Activated CD4-positive, CD25-positive, alpha-beta regulatory T cell (primary cell): Measurements from ENCODE around the gene SLC12A6.

Experiments used
- DNase-seq, 4 experiments: peaks; one replicate each; lab custom pipeline; 2025; lab: John Stamatoyannopoulos, UW

The SLC12A6 gene

GRCh38 chr15:34330279-34330678, 7.3 kb downstream of the SLC12A6 start:
- no peak for DNase-seq

- DNase-seq: no peak
These were observed 8.6 kb downstream of the SLC12A6 start for GRCh38 chr15:34329006-34329405.

GRCh38 chr15:34327906-34328305, 9.7 kb downstream of the SLC12A6 start:
- no peak for DNase-seq

DNA sequence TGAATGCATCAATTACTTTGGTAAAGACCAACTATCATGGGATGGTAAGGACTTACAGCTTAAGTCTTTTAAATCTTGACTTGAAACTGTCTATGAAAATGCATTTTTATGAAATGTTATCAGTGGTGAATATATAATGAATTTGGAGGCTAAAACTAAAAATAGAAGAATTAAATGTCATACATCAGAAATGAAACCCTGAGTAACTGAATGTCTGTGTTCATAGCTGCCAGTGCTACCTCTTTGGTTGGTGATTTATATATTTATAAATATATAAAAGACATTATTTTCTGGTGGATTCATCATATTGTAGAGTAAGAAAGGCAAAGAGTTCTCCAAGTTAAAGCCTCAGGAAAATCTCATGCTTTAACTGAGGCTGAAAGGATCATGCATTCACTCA, 12.2 kb downstream of the SLC12A6 start:
- DNase-seq: no peak

DNA sequence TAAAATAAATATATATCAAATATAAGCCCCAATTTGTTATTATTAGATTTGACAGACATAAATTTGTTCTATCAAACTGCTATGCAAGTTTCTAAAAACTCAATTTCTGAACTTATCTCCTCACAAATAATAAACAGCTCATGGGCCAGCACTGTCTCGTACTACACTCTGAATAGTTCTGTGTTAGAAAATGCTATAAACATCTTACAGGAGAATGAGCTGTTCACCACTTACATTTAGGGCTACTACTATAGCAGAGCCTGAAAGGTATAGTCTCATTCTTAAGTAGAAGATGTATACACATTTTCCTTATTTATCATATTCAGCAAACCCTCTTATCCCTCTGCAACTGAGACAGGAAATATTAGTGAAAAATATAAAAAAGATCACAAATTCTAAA, 12.6 kb downstream of the SLC12A6 start:
- DNase-seq: no peak

DNA sequence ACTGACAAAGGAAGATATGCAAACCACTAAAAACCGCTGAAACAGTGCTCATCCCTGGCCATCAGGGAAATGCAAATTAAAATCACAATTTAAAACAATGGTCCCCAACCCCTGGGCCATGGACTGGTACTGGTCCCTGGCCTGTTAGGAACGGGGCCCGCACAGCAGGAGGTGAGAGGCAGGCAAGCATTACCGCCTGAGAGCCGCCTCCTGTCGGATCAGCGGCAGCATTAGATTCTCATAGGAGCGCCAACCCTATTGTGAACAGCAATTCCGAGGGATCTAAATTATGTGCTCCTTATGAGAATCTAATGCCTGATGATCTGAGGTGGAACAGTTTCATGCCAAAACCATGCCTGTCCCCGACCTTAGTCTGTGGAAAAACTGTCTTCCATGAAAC, 14.4 kb downstream of the SLC12A6 start:
- no peak for DNase-seq

- no peak for DNase-seq
These were observed 19.1 kb downstream of the SLC12A6 start for GRCh38 chr15:34318277-34319079.

DNA sequence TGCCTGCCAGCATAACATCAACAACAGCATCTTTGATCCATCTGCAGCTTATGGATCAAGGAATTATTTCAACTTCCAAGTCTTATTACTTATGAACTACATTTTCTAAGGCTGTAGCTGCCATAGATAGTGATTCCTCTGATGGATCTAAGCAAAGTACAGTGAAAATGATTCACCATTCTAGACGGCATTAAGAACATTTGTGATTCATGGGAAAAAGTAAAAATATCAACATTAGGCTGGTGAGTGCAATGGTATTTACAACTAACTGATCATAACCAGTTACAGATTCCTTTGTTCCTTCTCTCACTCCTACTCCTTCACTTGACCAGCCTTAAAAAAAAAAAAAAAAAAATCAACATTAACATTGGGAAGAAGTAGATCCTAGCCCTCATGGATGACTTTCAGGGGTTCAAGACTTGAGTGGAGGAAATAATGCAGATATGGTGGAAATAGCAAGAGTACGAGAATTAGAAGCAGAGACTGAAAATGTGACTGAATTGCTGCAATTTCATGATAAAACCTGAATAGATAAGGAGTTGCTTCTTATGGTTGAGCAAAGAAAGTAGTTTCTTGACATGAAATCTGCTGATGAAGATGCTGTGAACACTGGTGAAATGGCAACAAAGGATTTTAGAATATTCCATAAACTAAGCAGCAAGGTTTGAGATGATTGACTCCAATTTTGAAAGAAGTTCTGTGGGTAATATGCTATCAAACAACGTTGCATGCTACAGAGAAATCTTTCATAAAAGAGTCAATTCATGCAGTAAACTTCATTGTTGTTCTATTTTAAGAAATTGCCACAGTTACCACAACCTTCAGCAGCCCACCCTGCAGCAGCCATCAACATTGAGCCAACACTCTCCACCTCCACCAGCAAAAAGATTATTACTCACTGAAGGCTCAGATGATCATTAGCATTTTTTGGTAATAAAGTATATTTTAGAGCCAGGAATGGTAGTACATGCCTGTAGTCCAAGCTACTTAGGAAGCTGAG, 22.8 kb downstream of the SLC12A6 start:
- no peak for DNase-seq

DNA sequence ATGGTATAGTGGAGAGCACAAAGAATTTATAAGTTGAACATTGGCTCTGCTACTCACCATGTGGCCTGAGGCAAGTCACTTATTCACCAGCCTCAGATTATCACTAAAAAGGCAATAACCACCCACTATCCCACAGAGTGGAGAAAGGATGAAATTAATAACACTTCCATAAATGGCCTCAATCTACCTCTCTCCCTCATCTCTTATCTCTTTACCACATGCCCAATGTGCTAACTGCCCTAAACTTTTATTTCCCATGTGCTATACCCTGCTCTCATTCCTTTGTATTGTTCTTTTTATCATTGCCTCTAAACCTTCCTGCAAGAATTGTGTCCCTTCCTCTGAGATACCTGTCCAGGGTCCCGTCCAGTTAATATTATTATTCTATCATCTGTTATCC, 26.0 kb downstream of the SLC12A6 start:
- no peak for DNase-seq

- no peak for DNase-seq
These were observed 33.0 kb downstream of the SLC12A6 start for GRCh38 chr15:34304613-34305012.

DNA sequence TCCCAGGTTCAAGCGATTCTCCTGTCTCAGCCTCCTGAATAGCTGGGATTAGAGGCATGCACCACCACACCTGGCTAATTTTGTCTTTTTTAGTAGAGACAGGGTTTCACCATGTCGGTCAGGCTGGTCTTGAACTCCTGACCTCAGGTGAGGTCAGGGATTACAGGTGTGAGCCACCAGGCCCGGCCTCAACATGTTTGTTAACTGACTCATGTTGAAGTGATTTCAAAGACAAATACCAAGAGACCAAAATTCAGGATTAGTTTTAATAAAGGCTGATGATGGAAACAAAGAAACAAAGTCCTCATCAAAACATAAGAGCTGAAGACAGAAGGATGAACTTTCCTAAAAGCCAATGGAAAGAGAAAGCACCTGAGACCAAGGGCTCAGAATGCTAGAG, 36.5 kb downstream of the SLC12A6 start:
- no peak for DNase-seq

DNA sequence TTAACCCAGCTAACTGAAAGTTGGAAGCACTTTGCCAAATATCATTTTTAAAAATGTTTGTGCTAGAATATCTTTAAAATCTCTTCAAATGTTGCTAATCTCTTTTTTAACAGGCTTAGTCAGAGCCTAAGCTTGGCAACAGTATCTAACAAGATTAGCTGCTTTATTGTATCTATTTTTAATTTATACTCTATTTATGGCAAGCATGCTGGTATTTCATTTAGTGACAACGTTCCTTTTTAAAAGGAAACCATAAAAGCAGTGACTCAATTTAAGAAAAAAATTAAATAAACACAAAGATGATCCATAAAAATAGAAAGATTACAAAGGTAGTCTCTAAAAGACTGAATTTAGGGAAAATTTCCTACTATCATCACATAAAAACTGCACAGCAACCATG, 40.5 kb downstream of the SLC12A6 start:
- no peak for DNase-seq

DNA sequence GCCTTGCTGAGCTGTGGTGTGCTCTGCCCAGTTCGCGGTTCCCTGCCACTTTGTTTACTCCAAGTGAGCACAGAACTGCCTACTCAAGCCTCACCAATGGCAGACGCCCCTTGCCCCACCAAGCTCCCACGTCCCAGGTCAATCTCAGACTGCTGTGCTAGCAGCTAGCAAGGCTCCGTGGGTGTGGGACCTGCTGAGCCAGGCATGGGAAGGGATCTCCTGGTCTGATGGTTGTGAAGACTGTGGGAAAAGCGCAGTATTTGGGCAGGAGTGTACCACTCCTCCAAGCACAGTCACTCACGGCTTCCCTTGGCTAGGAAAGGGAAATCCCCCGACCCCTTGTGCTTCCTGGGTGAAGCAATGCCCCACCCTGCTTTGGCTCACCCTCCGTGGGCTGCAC, 45.0 kb downstream of the SLC12A6 start:
- DNase-seq: no peak

DNA sequence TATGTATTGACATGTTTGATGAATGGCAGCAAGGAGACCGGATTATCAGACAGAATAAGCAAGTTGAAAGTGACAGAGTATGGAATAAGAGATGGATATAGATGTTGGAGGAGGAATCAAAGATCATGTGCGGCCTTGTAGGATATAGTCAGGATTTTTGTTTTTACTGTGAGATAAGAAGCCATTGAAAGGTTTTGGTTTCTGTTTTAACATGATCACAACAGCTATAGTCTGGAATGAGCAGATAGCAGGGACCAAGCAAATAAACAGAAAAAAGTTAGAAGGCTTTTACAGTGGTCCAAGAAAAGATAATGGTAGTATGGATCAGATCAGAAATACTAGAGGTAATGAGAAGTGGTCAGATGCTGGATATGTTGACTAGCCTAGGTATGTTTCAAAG, 52.6 kb downstream of the SLC12A6 start:
- no peak for DNase-seq

DNA sequence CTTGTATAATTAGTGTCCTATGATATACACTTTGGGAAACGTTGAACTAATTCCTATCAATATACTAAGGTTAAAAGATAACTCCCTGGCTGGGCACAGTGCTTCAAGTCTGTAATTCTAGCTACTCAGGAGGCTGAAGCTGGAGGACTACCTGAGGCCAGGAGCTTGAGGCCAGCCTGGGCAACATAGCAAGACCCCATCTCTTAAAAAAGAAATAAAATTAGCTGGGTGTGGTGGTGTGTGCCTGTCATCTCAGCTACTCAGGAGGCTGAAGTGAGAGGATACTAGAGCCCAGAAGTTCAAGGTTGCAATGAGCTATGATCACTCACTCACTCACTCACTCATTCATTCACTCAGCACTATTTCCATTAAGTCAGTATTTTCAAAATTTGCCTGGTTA, 55.2 kb downstream of the SLC12A6 start:
- no peak for DNase-seq

DNA sequence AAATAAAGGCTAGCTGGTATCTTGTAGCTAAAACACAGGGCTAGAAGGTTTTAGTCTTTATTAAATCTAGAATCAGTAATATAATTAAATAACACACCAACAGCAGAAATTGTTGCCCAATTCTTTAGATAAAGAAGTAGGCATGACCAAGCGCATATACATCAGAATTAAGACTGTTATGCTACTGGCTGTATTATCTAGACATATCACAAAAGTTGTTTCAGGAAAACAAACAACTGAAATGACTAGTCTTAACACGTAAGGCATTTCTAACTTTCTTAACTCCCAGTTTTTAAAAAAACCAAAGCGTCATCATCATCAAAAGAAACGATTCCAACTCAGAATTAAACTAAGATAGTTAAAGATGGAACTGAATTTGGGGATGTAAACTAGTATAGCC, 57.4 kb downstream of the SLC12A6 start:
- no peak for DNase-seq

DNA sequence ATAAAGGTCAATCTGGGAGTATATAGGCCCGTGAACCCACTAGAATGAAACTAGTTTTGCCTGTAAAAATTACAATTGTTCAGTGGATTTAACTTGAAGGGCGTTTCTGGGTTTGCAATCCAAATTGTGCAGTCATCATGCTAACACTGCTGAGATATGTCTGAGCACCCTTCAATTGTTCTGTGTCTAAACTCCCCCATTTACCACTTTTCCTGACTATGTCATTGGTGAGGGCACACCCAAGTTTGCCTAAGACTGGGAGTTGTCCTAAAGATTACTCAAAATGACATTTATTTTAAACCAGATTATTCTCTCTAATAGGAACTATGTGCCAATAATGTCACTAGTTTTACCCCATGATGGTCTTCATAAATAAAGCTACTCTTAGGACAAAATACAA, 58.2 kb downstream of the SLC12A6 start:
- DNase-seq: no peak

DNA sequence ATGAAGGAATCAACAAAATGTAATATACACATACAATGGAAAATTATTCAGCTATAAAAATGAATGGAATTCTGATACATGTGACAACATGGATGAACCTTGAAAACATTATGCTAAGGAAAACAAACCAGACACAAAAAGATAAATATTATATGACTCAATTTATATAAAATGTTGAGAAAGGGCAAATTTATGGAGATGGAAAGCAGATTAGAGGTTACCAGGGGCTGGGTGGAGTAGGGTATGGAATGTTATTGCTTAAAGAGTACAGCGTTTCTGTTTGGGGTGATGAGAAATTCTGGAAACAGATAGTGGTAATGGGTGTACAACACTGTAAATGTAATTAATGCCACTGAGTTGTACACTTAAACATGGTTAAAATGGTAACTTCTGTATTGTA, 61.9 kb downstream of the SLC12A6 start:
- no peak for DNase-seq

DNA sequence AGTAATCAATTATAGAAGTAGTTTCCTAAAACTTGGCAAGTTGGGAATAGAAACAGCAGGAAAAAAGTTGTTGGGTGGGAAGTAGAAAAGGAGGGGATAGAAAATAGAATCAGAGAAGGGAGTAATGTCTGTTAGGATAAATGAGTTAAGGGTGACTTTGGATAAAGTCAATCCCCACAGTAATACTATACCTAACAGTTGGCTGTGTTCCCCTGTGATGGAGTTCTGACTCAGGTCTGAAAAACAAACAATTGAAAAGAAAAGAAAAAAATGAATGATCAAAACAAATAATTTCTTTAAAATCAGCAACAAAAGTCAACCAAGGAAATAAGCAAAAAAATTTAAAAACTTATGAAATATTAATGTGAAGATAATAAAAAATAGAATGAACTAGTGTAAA, 62.4 kb downstream of the SLC12A6 start:
- DNase-seq: no peak

DNA sequence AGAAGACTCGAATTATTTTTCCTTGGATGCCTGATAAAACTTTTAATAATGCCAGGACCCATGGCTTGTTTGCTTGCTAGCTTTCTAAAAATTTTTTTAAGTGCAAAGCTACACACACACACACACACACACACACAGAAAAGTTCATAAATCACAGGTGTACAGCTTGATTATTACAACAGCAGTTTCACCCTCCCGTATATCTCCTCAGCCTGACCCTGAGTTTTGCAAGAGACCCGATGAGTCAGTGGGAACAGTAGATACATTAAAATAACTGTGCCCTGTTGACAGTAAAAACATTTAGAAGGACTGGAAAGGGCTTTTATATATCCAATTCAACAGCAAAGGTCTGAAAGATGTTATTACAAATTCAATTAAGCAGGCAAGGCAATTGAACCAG, 66.1 kb downstream of the SLC12A6 start:
- DNase-seq: no peak

- no peak for DNase-seq
These were observed 70.8 kb downstream of the SLC12A6 start for GRCh38 chr15:34266751-34267150.

DNA sequence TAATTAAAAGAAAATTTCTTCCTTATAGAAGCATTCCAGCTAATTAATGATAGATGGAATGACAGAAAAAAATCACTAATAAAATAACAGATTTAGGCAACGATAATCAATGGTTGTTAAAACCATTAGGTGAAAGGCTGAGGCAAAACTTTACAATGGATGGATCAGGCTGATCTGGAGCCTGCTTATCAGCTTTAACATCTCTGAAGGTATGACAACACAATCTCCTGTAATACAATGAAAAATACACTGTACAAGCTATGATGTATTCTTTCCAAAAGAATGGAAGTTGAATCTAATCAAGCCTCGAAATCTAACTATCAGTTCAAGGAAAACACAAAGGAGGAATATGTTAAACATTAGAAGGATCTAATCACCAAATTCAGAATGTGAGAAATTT, 73.5 kb downstream of the SLC12A6 start:
- no peak for DNase-seq

GRCh38 chr15:34262362-34262761, 75.2 kb downstream of the SLC12A6 start:
- DNase-seq: no peak
